Hematopoietic multipotent progenitor cell treated with erythropoietin and hydrocortisone succinate and interleukin-3 and kit ligand, for 15 days (in vitro differentiated cells): ENCODE measurements around the gene MARK2.

Experiments used
- DNase-seq: peaks from one replicate; pipeline ENCODE4 v3.0.0-alpha.2; 2015; ENCODE audit warnings: low spot score

MARK2 gene

DNA sequence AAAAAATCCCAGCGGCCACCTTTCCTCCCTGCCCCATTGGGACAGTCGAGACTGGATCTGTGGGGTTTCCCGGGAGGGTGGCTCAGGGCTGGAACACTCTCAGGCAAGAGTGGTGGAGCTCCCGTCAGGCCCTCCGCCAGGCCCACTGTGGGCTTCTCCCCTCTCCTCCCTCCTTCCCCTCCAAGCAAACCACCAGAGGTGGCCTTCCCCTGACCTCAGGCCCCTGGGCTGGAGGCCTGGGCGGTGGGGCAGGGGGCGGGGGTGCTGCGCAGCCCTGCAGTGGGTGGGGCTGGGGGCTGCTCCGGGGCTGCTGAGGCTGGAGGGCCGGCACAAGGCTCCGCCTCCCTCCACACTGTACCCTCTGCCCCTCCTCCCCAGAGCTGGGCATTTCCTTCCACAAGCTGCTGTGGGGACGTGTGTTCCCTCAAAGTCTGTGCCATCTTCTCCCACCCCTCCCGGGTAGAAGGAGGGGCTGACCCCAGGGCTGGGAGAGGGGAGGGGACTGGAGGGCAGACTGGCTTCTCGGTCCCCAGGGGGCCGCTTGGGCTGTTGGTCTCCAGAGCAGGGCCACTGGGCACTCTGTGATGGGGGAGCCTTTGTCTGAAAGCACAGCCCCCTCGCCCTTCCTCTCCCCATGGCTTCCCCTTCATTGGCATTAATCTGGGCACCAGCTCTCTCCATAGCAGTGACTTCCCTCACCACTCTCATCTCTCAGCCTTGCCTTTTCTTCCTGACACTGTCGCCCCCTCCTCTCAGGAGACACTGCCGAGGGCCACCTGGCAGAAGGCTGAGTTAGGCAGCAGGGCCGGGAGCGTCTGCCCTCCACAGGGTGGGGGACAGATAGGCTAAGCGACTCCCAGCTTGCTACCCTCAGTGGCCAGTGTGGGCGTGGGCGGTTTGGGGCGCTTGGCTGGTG is 70.9 kb downstream of the MARK2 start:
- no peak for DNase-seq

DNA sequence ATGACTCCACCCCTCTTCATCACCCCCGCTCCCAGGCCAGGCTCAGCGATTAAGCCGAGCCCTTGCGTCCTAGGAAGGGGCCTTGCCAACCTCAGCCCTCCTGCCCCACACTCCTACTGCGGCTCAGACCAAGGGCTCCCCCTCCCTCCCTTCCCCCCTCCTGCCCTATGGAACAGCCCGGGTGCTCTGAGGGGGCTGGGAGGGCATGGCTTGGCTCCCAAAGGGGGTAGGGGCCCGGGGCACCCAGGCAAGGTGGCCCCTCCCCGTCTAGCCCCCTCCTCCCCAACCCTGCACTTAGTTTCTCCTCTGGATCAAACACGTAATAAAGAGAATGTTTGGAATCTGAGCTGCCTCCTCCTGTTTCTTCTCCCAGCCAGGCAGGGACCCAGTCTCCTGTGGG is 71.8 kb downstream of the MARK2 start:
- DNase-seq = no peak

DNA sequence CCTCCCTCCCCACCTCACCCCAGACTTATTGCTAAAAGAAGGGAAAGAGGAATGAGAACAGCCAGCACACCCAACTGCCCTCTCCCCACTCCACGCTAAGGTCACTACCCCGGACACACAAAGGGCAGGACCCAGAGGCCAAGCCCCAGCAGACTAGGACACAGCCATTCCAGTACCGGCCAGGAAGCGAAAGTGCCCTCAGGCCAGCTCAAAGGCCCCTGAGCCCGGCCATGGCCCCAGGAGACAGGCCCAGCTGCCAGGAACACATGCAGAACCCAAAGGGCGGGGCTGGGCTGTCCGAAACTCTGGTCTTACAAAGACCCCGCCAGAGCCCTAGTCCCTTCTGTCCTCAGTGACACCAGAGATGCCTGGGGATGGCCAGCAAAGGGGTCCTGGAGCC is 72.5 kb downstream of the MARK2 start:
- DNase-seq = no peak

DNA sequence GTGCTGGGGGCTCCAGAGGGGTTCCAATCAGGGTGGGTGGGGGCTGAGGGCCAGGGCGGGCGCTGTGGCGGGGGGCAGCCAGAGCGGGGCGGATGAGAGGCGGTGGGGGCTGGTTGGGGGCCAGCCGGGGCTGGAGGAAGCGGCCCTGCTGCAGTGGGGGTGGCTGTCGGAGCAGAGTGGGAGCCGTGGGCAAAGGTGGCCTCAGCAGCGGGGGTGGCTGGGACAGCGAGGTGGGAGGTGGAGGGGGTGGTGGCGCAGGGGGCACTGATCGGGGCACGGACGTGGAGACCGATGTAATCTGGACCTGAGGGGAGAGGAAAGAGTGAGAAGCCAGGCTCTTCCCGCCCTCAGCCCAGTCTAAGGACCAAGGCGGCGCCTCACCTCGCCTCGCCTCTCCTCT is 73.0 kb downstream of the MARK2 start:
- no peak for DNase-seq

DNA sequence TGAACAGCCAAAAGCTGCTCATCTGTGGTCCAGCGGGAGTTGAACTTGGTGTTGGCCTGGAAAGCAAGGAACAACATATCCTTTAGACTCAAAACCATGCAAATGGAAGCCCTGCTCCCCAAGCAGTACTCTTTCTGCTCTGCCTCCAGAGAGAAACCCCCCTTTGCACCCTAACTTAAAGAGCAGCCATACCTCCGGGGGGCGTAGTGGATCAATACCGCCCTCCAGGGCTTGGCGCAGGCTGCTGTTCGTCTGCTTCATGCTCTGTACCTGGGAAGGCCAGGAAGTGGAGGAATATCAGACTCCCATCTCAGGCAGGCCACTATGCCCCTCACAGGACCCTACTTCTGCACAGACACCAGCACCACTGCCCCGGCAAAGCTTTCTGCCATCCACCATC is 73.8 kb downstream of the MARK2 start:
- no peak for DNase-seq

DNA sequence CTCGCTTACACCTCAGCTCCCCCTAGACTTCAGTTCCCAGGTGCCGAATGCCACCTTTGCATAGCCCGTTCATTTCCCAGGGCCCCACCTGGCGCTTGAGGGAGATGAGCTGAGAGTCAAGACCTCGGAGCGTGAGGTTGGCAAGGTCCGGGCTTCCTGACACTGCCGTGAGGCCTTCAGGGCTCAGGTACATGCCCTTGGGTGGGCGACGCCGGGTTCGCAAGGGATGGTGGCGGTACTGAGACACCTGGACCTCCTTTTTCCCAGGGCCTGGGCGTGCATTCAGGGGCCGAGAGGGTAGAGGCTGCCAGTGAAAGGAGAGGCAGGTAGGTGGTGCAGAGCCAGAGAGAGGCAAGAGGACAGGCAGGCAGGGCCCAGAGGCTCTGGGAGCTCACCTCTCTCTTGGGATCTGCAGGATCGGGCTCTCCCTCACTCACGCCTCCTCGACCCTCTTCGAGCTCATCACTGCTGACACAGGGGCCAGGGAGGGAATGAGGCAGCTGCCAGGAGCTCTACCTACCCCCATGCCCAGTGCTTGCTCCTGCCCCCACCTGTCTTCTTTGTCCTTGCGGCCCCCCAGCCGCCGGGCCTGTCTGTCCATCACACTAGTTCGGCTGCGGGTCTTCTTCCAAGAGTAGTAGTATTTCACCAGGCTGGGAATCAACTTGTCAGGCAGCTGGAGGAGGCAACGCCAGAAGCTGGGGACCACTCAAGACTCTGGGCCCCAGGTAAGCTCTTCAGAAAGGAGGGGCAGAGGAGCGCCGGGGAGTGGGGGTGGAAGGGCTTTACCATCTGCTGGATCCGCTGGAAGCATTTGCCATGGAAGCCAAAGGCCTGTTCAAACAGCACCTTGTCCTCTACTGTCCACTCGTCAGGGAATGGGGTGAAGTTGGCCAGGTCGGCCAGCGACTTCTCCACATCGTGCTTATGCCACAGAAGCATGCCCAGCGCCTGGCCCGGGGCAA is 75.2 kb downstream of the MARK2 start:
- DNase-seq = no peak

DNA sequence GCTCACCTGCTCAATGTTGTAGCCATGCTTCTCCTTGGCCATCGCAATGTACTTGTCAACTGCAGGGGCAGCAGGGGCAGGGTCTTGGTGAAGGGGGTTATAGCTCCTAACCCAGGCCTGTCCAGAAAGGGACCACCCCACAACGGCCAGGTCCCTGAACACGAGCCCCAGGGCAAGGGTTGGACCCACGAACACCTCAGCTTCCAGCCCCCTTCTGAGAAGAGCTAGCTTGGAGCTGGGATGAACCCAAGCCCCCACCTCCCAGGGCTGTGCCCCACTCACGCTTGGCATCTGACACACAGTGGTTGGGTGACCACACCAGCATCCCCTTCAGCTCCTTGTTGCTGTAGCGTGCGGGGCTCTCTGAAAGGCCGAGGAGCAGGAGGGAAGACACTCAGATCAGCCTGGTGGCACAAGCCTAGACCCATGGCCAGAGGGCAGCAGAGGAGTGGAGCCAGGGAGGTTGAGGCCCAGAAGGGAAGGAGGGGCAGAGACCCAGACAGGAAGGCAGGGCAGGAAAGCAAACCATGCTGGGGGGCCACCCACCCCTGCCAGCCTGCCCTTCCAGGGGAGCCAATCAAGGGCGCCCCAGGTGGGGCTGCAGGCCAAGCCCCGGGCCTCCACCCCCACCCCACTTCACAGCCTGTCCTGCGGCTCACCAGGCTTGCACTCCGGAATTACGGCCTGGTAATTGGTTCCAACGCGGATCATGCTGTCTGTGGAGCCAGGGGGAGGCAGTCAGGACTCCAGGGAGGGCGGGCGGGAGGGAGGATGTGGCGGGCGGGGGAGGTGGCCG is 76.2 kb downstream of the MARK2 start:
- DNase-seq = no peak

DNA sequence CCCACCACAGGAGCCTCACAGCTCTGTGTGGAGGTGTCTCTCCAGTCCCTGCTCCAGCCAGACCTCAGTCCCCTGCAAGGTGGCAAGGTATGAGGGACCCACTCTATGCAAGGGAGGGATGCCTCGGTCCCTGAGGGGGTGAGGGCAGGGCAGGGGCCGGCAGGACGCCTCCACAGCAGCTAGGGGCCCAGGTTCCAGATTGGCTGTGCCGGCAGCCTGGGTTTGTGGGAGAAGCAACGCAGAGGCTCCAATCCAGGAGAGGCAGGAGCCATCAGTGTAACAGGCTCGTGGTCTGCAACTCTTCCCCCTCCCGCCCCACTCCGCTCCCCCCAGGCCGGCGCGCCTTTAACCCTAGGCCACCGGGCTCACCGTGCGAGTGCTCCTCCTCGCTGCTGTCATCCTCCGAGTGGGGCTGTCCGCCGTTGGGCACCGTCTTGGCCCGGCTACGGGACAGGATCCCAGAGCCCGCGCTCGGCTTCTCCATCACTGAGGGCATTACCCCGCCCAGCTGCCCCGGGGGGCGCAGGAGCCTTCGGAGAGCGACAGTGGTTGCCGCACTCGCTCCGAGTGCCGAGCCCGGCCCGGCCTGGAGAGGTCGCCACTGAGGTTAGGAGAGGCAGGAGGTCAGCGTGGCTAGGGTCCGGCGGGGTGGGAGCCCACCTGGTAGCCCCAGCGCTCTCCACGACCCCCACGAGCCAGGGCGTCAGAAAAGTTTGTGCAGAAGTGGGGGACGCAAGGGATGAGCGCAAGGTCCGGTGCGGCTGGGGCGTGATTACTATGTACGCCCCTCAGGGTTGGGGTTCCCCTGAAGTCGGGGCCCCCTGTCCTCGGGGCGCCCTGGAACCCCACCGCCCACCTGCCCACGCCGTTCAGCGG is 77.3 kb downstream of the MARK2 start:
- DNase-seq = no peak

DNA sequence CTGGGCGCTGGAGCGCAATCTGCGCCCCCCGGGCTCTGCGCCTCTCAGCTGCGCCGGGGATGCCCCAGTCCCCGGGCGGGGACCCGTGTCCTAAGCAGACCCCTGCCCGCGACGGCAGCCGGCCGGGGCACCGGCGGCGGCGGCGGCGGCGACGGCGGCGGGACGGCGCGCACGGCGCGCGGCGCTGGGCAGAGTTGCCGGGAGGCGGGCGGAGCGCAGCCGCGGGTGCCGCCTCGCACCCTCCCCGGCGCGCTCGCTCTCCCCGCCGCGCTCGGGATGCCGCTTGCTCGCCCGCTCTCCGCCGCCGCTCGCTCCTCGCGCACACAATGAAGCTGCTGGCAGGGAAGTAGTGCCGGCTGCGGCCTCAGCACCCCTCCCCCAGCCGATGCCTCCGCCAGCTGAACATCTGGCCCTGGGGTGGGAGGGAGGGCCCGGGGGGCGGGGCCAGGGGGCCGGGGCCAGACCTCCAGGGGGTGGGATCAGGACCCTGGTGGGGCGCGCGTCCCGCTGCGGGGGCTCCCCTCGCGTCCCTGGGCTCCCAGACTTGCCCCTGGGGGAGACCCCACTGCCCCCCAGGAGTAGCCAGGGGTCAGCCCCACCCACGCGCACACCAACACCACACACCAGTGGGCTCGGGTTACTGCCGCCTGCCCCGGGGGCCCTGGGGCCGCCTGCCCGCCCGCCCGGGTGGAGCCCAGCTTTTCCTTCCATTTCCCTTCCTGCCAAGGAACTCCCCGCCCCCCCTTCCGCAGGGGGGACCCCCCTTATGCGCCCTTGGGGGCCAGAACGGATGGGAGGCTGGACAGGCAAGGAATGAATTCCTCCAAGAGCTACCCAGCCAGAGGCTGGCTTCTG is 78.2 kb downstream of the MARK2 start, which contains the start of gene RCOR2:
Gene RCOR2, minus strand, starts transcription at position 328 of the 855 bp plus-strand sequence. CDS start 708 bp downstream, outside the sequence.
- DNase-seq = no peak

DNA sequence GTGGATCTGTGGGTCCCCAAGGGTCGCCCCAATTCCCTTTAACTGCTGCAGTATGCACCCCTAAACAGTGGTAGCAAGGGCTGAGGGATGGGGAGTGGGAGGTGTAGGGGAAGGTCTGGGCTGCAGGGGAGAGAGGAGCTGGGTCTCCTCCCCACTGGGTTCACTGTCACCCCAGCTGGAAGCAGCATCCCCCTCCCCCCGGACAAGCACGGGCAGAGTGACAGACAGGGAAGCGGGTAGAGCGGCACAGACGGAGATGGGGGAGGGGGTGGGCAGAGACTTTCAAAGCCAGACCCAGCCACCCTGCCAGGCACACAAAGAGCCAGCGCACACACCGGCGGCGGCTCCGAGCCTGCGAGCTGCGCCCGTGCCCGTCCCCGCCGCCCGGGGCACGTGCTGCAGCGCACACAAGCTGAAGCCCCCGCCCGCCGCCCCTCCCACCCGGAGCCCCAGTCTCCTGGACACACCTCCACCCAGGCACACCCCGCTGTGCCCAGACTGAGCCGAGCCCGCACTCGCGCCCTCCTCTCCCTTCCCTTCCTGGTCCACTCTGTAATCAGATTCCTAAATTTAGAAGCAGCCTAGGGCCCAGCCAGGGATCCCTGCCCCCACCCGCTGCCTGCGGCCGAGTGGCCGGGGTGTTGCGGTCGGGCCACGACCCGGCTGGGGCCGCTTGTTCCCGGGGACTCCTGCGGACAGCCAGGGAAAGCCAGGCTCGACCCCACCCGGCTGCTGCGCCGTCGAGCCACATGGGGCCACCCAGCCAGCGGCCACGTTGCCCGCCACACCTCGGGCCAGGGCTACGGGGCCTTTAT is 79.0 kb downstream of the MARK2 start:
- DNase-seq = no peak

DNA sequence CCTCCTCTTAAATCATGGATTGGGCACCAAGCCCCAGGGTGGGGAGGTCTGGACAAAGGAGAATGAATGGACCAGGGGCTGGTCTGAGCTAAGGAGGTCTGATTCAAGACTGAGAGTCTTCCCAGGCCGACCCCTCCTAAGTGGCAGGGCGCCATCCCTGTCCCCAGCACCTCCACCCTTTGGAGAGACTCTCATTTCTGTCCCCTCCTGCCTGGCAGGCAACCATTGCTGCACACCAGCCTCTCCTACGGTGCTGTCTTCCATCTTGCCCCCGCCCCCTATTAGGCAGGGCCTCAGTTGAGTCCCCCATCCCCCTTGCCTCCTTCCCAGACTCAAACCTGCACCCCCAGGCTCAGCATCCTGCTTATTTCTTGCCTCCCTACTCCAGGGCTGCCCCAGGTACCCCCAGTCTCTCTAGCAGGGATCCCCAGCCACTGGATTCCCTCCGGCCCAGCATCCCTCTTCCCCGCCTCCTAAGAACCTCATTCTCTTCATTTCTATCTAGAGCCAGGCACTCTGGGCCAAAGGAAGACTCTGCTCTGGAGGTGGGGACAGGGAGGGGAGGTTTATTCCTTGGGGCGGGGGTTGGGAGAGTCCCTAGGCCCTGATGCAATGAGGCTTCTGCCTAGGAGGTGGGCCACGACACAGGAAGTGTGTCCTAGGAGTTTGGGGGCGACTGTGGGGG is 79.7 kb downstream of the MARK2 start:
- no peak for DNase-seq

DNA sequence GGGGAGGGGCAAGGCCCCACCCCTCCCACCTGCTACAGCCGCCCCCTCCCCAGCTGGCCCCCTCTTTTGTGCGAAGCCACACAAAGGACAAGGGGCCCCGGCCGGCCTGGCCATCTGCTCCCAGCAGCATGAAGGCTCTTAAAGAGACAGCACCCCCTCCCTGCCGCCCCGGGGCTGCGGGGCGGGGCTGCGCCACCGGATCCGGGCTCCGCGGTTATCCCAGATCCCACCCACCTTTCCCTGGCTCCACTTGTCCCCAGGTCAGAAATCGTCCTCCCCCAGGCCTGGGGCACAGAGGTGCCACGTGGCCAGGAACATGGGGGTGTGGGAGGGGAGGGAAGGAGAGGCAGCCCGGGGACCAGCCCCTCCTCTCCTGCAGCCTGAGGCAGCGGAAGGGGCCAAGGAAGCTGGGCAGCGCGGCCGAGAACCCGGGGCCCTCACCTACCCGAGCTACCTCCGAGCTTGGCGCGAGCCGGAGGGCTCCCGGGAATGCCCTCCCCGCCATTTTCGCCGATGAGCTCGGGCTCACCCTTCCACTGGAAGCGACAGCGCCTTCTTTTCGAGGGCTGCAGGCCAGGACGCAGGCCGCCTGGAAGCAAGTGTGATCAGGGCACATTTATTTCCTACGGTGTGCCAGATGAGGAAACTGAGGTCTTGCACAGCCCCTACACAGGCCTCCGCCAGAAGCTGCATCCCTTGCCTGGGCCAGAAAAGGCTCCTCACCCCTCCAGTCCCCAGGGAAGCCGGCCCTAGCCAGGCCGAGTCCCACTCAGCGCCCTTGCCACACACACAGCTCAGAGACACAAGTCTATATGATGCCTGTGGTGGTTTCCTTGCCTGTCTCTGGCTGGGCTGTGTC is 80.6 kb downstream of the MARK2 start:
- no peak for DNase-seq

DNA sequence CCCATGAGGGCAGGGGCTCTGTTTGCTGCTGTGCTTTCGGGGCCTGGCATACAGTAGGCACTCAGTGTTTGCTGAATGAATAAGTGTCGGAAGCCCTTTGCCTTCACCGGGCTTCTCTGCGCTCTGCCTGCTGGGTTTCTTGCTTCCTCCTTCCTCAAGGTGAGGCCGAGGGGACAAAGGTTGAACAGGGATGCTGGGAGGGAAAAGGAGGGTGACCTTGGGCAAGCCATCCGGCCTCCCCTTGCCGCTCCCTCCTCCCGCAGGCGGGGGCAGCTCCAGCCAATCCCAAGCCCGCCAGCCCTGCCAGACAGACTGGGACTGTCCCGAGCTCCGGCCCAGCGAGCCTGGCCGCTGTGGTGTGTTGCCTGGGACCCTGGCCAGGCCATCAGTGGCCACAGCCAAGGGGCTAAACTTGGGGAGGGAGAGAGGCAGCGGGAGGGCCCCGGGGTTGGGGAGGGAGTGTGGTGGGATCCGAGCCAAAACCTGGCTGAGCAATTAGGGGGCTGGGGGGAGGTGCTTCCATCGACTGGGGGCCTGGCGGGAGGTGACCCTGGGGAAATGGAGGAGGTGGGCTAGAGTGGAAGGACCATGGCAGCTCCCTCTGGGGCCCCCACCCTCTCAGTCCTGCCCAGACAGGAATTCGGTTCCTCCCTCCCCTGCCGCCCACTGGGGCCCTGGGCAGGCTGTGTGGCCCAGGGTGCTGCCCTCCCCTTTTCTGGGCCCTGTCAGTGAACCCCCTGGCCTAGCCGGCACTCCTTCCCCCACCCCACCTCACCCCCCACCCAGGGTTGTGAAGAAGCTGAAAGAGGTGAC is 81.4 kb downstream of the MARK2 start:
- no peak for DNase-seq

DNA sequence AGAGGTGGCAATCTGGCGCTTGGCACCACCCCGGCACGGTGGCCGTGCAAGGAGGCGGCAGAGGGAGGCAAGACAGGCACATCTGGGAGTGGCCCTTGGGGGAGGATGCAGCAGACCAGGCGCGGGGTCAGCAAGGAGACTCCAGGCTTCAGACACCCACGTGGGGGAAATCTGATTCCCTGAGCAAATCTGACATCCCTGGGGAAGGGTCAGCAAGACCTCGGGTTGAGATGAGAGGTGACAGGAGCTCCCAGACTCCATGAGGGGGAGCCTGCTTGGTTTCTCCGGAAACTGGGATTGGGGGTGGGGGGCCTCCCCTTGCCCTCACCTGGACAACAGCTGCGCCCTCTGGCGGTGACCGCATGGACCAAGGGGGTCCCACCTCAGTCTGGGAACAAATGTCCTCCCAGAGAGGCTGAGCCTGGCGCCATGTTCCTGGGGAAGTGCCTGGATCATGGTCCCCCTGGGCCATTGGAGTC is 82.1 kb downstream of the MARK2 start:
- DNase-seq = no peak

DNA sequence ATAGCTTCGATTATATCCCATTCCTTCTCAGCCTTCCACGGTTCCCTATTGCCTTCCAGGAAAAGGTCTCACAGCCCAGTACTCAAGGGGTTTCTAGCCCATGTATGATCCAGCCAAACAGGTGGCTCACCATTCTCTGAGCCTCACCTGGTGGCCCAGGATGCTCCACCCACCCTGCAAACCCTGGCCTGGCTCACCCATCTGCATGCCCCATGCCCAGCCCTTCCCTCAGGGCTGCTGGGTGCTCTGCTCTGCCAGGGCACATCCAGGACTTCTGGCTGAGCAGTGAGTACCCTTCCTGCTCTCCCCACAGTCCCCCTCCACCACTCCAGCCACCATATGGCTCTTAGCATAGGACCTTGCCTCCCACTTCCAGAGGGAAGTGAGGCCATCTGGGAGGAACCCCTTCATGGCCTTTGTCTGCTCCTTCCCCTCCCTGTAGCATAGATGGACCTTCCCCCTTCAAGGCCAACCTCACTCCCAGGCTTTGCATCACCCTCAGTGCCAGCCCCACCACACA is 83.8 kb downstream of the MARK2 start:
- DNase-seq = no peak

DNA sequence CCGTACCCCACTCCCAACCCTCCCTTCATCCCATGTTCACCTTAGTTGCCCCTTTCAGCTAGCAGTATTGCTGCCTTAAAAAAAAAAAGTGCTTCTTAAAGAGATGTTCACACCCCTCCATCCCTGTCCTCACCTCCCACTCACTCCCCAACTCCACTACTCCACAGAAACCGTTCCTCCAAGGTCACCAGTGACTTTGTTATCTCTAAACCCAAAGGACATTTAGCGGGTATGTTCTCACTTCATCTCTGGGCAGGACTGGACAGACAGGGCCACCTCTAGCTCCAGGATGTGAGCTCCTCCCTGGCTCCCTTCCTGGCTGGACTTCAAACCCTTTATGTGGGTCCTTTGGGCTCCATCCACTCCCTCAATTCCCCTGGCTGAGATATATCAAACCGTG is 84.4 kb downstream of the MARK2 start:
- DNase-seq = no peak
